GM12801 (cell line): ENCODE data around the gene NPFFR1.

Experiments used
- CTCF ChIP-seq: IDR thresholded peaks from one replicate; pipeline ENCODE4 v1.5.1; 2011; ENCODE audit warnings: control low read depth; ENCODE audit not compliant: insufficient read length; ENCODE audit errors: extremely low read depth

The NPFFR1 gene

GRCh38 chr10:70302292-70302691 is 18.5 kb upstream of the NPFFR1 start:
- no peak for TF ChIP-seq CTCF

- no peak for TF ChIP-seq CTCF
Measured at GRCh38 chr10:70300908-70301597, 17.2 kb upstream of the NPFFR1 start.

GRCh38 chr10:70300461-70300860 is 16.7 kb upstream of the NPFFR1 start:
- no peak for TF ChIP-seq CTCF

GRCh38 chr10:70299876-70300275 is 16.1 kb upstream of the NPFFR1 start:
- TF ChIP-seq CTCF, result no peak

GRCh38 chr10:70298393-70298792 is 14.6 kb upstream of the NPFFR1 start:
- TF ChIP-seq CTCF, result no peak

GRCh38 chr10:70297224-70297623 is 13.4 kb upstream of the NPFFR1 start:
- TF ChIP-seq CTCF, result no peak

- TF ChIP-seq CTCF, result no peak
Measured at GRCh38 chr10:70296406-70296899, 12.6 kb upstream of the NPFFR1 start.
